Neutrophil (primary cell): ENCODE measurements around the gene ETS1.

Source experiments
- H3K27ac ChIP-seq: fragments of 200-600 bp; sonication (generic); 2 replicates; pipeline ENCODE4 v1.5.1; 2016; ENCODE audit warnings: mild to moderate bottlenecking, moderate library complexity
- H3K27me3 ChIP-seq: fragments of 200-600 bp; sonication (generic); 2 replicates; pipeline ENCODE4 v1.6.0; 2016; ENCODE audit warnings: mild to moderate bottlenecking
- H3K36me3 ChIP-seq: fragments of 200-600 bp; sonication (generic); 2 replicates; pipeline ENCODE4 v1.5.1; 2017
- H3K4me1 ChIP-seq, 2 experiments: fragments of 200-600 bp in 1 of 2; sonication (generic) in 1 of 2; 1 replicate in 1 of 2; 2 replicates in 1 of 2; pipeline versions ENCODE4 v1.5.1 to v1.6.1; 2013 to 2016; ENCODE audit warnings: low read depth in 1 of 2, low read length in 1 of 2, mild to moderate bottlenecking in 1 of 2, moderate library complexity in 1 of 2; ENCODE audit not compliant: control insufficient read depth in 1 of 2, insufficient read depth in 1 of 2
- H3K4me3 ChIP-seq, 2 experiments: fragments of 200-600 bp in 1 of 2; sonication (generic) in 1 of 2; 1 replicate in 1 of 2; 2 replicates in 1 of 2; pipeline ENCODE4 v1.5.1; 2013 to 2016; ENCODE audit warnings: low read depth in 1 of 2, low read length in 1 of 2, mild to moderate bottlenecking in 1 of 2, moderate library complexity in 1 of 2
- H3K9me3 ChIP-seq: fragments of 200-600 bp; sonication (generic); 2 replicates; pipeline ENCODE4 v1.5.1; 2016
- CTCF ChIP-seq: fragments of 200-600 bp; sonication (generic); IDR thresholded peaks from 2 replicates; pipeline ENCODE4 v1.5.1; 2016; ENCODE audit warnings: antibody characterized with exemption

Gene ETS1

GRCh38 chr11:128479144-128479543 lies 108.2 kb downstream of the ETS1 start:
- peaks cover 36 to 37% of the 10 kb centered on the region in 2 experiments for H3K4me1 ChIP-seq
- H3K9me3 ChIP-seq = no peaks in the 10 kb centered on the region
- no peak for TF ChIP-seq CTCF
- H3K36me3 ChIP-seq = peaks cover 64% of the 10 kb centered on the region
- H3K27me3 ChIP-seq = no peaks in the 10 kb centered on the region
- no peak overlapping the region for H3K27ac ChIP-seq
- no peak overlapping the region for H3K4me3 ChIP-seq

GRCh38 chr11:128478305-128478704 lies 109.1 kb downstream of the ETS1 start:
- Histone ChIP-seq H3K27ac (no peak overlapping the region), H3K36me3 (peaks cover 65% of the 10 kb centered on the region), H3K4me1 (peaks cover 28 to 29% of the 10 kb centered on the region in 2 experiments), H3K4me3 (no peak overlapping the region), H3K9me3 (no peaks in the 10 kb centered on the region), H3K27me3 (no peaks in the 10 kb centered on the region)
- no peak for TF ChIP-seq CTCF

- H3K27ac ChIP-seq = peak overlapping the region; percentile 9
- H3K36me3 ChIP-seq = peaks cover 68% of the 10 kb centered on the region
- H3K27me3 ChIP-seq = no peaks in the 10 kb centered on the region
- no peak overlapping the region for H3K4me3 ChIP-seq
- peaks cover 23 to 24% of the 10 kb centered on the region in 2 experiments for H3K4me1 ChIP-seq
- no peak for TF ChIP-seq CTCF
- H3K9me3 ChIP-seq = no peaks in the 10 kb centered on the region
Observed at GRCh38 chr11:128477811-128478210, 109.5 kb downstream of the ETS1 start.

- Histone ChIP-seq H3K9me3 (no peaks in the 10 kb centered on the region), H3K27me3 (no peaks in the 10 kb centered on the region), H3K27ac (no peak overlapping the region), H3K4me1 (peaks cover 18 to 19% of the 10 kb centered on the region in 2 experiments), H3K4me3 (no peak overlapping the region), H3K36me3 (peaks cover 74% of the 10 kb centered on the region)
- TF ChIP-seq CTCF = no peak
Observed at GRCh38 chr11:128477278-128477677, 110.1 kb downstream of the ETS1 start.

GRCh38 chr11:128476729-128477128 lies 110.6 kb downstream of the ETS1 start:
- H3K4me1 ChIP-seq = peaks cover 12 to 14% of the 10 kb centered on the region in 2 experiments
- H3K9me3 ChIP-seq = no peaks in the 10 kb centered on the region
- no peak overlapping the region for H3K27ac ChIP-seq
- peaks cover 79% of the 10 kb centered on the region for H3K36me3 ChIP-seq
- no peaks in the 10 kb centered on the region for H3K27me3 ChIP-seq
- H3K4me3 ChIP-seq = no peak overlapping the region
- TF ChIP-seq CTCF = no peak

GRCh38 chr11:128476049-128476448 lies 111.3 kb downstream of the ETS1 start:
- peaks cover 86% of the 10 kb centered on the region for H3K36me3 ChIP-seq
- no peak overlapping the region for H3K27ac ChIP-seq
- no peak overlapping the region for H3K4me3 ChIP-seq

More at GRCh38 chr11:128476049-128476448, 111.3 kb downstream of the ETS1 start:
- TF ChIP-seq CTCF = no peak
- no peaks in the 10 kb centered on the region for H3K27me3 ChIP-seq
- H3K9me3 ChIP-seq = no peaks in the 10 kb centered on the region
- H3K4me1 ChIP-seq = peaks cover 6 to 14% of the 10 kb centered on the region in 2 experiments
